ENCODE data around the gene YBEY. TPM values are rescaled to one million over a fixed set of nuclear protein-coding genes. Genes with fewer than 3 reads are reported as not detected.
A peak's percentile ranks its signal among the peaks of the same experiment; 100 is the strongest.

YBEY gene
- total RNA-seq, 6 donors from 2014 or later, result 7.7 to 26.2 (median 10.8) TPM

- Histone ChIP-seq H3K4me3 (peak overlapping the region in 1 of 4 donors; percentile 10), H3K27ac (no peak overlapping the region), H3K9me3 (no peaks in the 10 kb centered on the region), H3K36me3 (no peaks in the 10 kb centered on the region), H3K27me3 (no peaks in the 10 kb centered on the region), H3K4me1 (peaks cover 10 to 28% (median 18%) of the 10 kb centered on the region in 4 donors)
- DNase-seq (peak; percentile 42 to 84), ATAC-seq (ENCODE audit: low FRiP score in 2 of 2) (peak in 1 of 2 donors; percentile 11)
- WGBS, 2 donors, result 67 to 88% methylated on average over 12 to 20 of the region's 20 CpGs
- TF ChIP-seq CTCF (IDR thresholded peaks at IDR 0.05) (no peak), POLR2A (IDR thresholded peaks at IDR 0.05) (peak in 1 of 4 donors; percentile 28), EP300 (IDR thresholded peaks at IDR 0.05) (no peak), POLR2AphosphoS5 (IDR thresholded peaks at IDR 0.05) (no peak)
Measured at GRCh38 chr21:46317710-46318463, 31.7 kb downstream of the YBEY start.

GRCh38 chr21:46318464-46318845, 32.3 kb downstream of the YBEY start:
- no peak for DNase-seq
- WGBS, 2 donors, result 88 to 100% methylated on average over 2 to 4 of the region's 4 CpGs
- no peak overlapping the region for H3K27ac ChIP-seq
- no peaks in the 10 kb centered on the region for H3K9me3 ChIP-seq
- ATAC-seq (ENCODE audit: low FRiP score in 2 of 2), result no peak
- no peaks in the 10 kb centered on the region for H3K27me3 ChIP-seq
- TF ChIP-seq EP300 (IDR thresholded peaks at IDR 0.05), result no peak
- no peak for TF ChIP-seq POLR2A (IDR thresholded peaks at IDR 0.05)
- no peak for TF ChIP-seq CTCF (IDR thresholded peaks at IDR 0.05)
- TF ChIP-seq POLR2AphosphoS5 (IDR thresholded peaks at IDR 0.05), result no peak
- H3K4me1 ChIP-seq, result peaks cover 13 to 33% (median 23%) of the 10 kb centered on the region in 4 donors
- no peak overlapping the region for H3K4me3 ChIP-seq
- H3K36me3 ChIP-seq, result no peaks in the 10 kb centered on the region

- no peak overlapping the region for H3K27ac ChIP-seq
- no peak for DNase-seq
- H3K9me3 ChIP-seq, result no peaks in the 10 kb centered on the region
- TF ChIP-seq CTCF (IDR thresholded peaks at IDR 0.05) (no peak), POLR2A (IDR thresholded peaks at IDR 0.05) (no peak), POLR2AphosphoS5 (IDR thresholded peaks at IDR 0.05) (no peak), EP300 (IDR thresholded peaks at IDR 0.05) (no peak)
- 92 to 94% methylated on average over 7 of the region's 7 CpGs for WGBS, 2 donors
- no peaks in the 10 kb centered on the region for H3K36me3 ChIP-seq
- no peaks in the 10 kb centered on the region for H3K27me3 ChIP-seq
- H3K4me1 ChIP-seq, result peaks cover 13 to 33% (median 23%) of the 10 kb centered on the region in 4 donors
- H3K4me3 ChIP-seq, result no peak overlapping the region
- ATAC-seq (ENCODE audit: low FRiP score in 2 of 2), result no peak
Measured at GRCh38 chr21:46319186-46319585, 33.0 kb downstream of the YBEY start.

GRCh38 chr21:46320331-46320801, 34.2 kb downstream of the YBEY start:
- H3K27ac ChIP-seq, result no peak overlapping the region
- H3K4me1 ChIP-seq, result peaks cover 16 to 40% (median 27%) of the 10 kb centered on the region in 4 donors
- no peaks in the 10 kb centered on the region for H3K9me3 ChIP-seq
- no peaks in the 10 kb centered on the region for H3K36me3 ChIP-seq
- TF ChIP-seq CTCF (IDR thresholded peaks at IDR 0.05) (no peak), POLR2A (IDR thresholded peaks at IDR 0.05) (no peak)
- no peak overlapping the region for H3K4me3 ChIP-seq
- H3K27me3 ChIP-seq, result no peaks in the 10 kb centered on the region
- WGBS, 2 donors, result 45 to 49% methylated on average over 4 of the region's 4 CpGs
- no peak for ATAC-seq (ENCODE audit: low FRiP score in 2 of 2)
- DNase-seq, result no peak

All from upper lobe of left lung (tissue), 6 donors.